Measurements from ENCODE around the gene EIF3K. TPM values are rescaled to one million over a fixed set of nuclear protein-coding genes. Genes with fewer than 3 reads are reported as not detected.

Gene EIF3K
- polyA plus RNA-seq, 1 donor (not counting 4 experiments of a cell fraction or from before 2014, with no cell fraction given): 240 TPM

- Histone ChIP-seq H4K20me1 (ENCODE audit: control insufficient read depth, extremely low read depth, insufficient read depth, low read length) (no peaks in the 10 kb centered on the region), H3K4me3 (ENCODE audit: control insufficient read depth in 2 of 3, extremely low read depth in 1 of 3, insufficient read depth in 2 of 3, low read depth in 1 of 3, low read length in 3 of 3) (no peak overlapping the region), H3K4me1 (ENCODE audit: control insufficient read depth, extremely low read depth, insufficient read depth, low read length) (peaks cover 35% of the 10 kb centered on the region), H3K9me1 (ENCODE audit: control insufficient read depth, extremely low read depth, insufficient read depth, low read length) (no peaks in the 10 kb centered on the region), H2AFZ (ENCODE audit: control insufficient read depth, low read length) (no peak overlapping the region), H3K4me2 (ENCODE audit: control insufficient read depth, extremely low read depth, insufficient read depth, low read depth, low read length) (no peak overlapping the region), H3K9me3 (ENCODE audit: control insufficient read depth, low read depth, low read length) (no peaks in the 10 kb centered on the region), H3K36me3 (ENCODE audit: control insufficient read depth in 2 of 2, extremely low read depth in 1 of 2, insufficient read depth in 2 of 2, low read length in 2 of 2) (no peaks in the 10 kb centered on the region), H3K9ac (ENCODE audit: control insufficient read depth, extremely low read depth, insufficient read depth, low read length) (no peak overlapping the region), H3K27ac (ENCODE audit: control insufficient read depth, insufficient read depth, low read length) (no peak overlapping the region), H3K27me3 (ENCODE audit: control insufficient read depth, extremely low read depth, insufficient read depth, low read length) (no peaks in the 10 kb centered on the region), H3K79me2 (ENCODE audit: control insufficient read depth, insufficient read depth, low read length) (no peaks in the 10 kb centered on the region)
- FAIRE-seq (no peak), DNase-seq (ENCODE audit: low read depth, low spot score) (no peak)
- dilution Hi-C loops (cut with MboI; ENCODE audit: extremely low pct_ligation_motif_present, low sequenced_read_pairs): no loop called here
- no peak for TF ChIP-seq EZH2 (IDR thresholded peaks at IDR 0.05; ENCODE audit: low read length)
- TF ChIP-seq CTCF (optimal IDR thresholded peaks at IDR 0.05 in 1 of 3, IDR thresholded peaks at IDR 0.05 in 1 of 3, conservative IDR thresholded peaks at IDR 0.05 in 1 of 3; ENCODE audit: extremely low read depth in 1 of 3, insufficient read depth in 2 of 3, low read length in 3 of 3): no peak
Observed at GRCh38 chr19:38642176-38642575, 23.2 kb downstream of the EIF3K start.

- Histone ChIP-seq H4K20me1 (ENCODE audit: control insufficient read depth, extremely low read depth, insufficient read depth, low read length) (peaks cover 4% of the 10 kb centered on the region), H3K9me1 (ENCODE audit: control insufficient read depth, extremely low read depth, insufficient read depth, low read length) (no peaks in the 10 kb centered on the region), H3K4me1 (ENCODE audit: control insufficient read depth, extremely low read depth, insufficient read depth, low read length) (peaks cover 22% of the 10 kb centered on the region), H2AFZ (ENCODE audit: control insufficient read depth, low read length) (no peak overlapping the region), H3K27me3 (ENCODE audit: control insufficient read depth, extremely low read depth, insufficient read depth, low read length) (no peaks in the 10 kb centered on the region), H3K79me2 (ENCODE audit: control insufficient read depth, insufficient read depth, low read length) (peaks cover 22% of the 10 kb centered on the region), H3K4me2 (ENCODE audit: control insufficient read depth, extremely low read depth, insufficient read depth, low read depth, low read length) (no peak overlapping the region), H3K27ac (ENCODE audit: control insufficient read depth, insufficient read depth, low read length) (no peak overlapping the region), H3K36me3 (ENCODE audit: control insufficient read depth in 2 of 2, extremely low read depth in 1 of 2, insufficient read depth in 2 of 2, low read length in 2 of 2) (no peaks in the 10 kb centered on the region), H3K9me3 (ENCODE audit: control insufficient read depth, low read depth, low read length) (no peaks in the 10 kb centered on the region), H3K9ac (ENCODE audit: control insufficient read depth, extremely low read depth, insufficient read depth, low read length) (no peak overlapping the region), H3K4me3 (ENCODE audit: control insufficient read depth in 2 of 3, extremely low read depth in 1 of 3, insufficient read depth in 2 of 3, low read depth in 1 of 3, low read length in 3 of 3) (no peak overlapping the region)
- dilution Hi-C loops (cut with MboI; ENCODE audit: extremely low pct_ligation_motif_present, low sequenced_read_pairs): no loop called here
- DNase-seq (ENCODE audit: low read depth, low spot score) (no peak), FAIRE-seq (no peak)
- TF ChIP-seq CTCF (optimal IDR thresholded peaks at IDR 0.05 in 1 of 3, IDR thresholded peaks at IDR 0.05 in 1 of 3, conservative IDR thresholded peaks at IDR 0.05 in 1 of 3; ENCODE audit: extremely low read depth in 1 of 3, insufficient read depth in 2 of 3, low read length in 3 of 3): no peak
- TF ChIP-seq EZH2 (IDR thresholded peaks at IDR 0.05; ENCODE audit: low read length): no peak
Observed at GRCh38 chr19:38644719-38645118, 25.7 kb downstream of the EIF3K start.
